ENCODE measurements around the gene ASPSCR1. TPM values are rescaled to one million over a fixed set of nuclear protein-coding genes. Genes with fewer than 3 reads are reported as not detected.

Gene ASPSCR1
- total RNA-seq, 1 experiment from 2014 or later = 60.4 TPM

DNA sequence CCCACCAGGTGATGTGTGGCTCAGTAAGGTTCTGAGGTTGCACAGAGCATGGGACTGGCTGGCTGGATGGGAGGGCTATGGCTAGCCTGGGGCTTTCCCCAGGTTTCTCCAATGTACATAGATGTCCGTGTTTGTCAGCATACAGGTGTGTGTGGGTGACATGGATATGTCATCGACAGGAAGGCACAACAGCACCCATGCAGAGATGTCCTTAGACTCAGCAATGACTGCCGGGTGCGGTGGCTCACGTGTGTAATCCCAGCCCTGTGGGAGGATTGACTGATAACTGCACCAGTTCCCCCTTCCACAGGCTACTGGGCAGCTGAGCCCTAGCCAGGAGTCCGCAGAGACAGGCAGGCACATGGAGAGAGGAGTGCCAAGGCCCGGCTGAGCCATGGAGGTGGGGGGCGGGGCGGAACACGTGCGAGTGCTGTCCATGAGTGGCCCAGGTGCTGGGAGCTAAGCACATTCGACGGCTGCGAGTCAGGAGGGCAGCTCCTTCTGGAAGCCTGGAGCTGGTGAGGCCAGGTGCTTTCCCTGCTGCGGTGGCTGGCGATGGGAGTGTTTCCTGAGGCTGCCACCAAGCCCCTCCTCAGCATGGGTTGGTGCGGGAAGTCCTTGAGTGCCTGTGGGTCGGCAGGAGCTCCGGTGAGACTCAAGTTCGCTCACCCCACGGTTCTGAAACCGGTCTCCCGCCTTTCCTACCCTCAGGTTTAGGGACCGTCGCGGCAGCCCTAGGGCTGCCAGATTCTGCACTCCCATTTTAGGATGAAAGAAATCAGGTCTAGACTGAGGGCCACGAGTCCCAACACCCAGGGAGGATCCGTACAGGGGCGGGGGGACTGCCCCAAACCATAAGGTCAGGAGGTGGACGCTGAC is 858 bp upstream of the ASPSCR1 start (continued):
- TF ChIP-seq, protein P1, sequence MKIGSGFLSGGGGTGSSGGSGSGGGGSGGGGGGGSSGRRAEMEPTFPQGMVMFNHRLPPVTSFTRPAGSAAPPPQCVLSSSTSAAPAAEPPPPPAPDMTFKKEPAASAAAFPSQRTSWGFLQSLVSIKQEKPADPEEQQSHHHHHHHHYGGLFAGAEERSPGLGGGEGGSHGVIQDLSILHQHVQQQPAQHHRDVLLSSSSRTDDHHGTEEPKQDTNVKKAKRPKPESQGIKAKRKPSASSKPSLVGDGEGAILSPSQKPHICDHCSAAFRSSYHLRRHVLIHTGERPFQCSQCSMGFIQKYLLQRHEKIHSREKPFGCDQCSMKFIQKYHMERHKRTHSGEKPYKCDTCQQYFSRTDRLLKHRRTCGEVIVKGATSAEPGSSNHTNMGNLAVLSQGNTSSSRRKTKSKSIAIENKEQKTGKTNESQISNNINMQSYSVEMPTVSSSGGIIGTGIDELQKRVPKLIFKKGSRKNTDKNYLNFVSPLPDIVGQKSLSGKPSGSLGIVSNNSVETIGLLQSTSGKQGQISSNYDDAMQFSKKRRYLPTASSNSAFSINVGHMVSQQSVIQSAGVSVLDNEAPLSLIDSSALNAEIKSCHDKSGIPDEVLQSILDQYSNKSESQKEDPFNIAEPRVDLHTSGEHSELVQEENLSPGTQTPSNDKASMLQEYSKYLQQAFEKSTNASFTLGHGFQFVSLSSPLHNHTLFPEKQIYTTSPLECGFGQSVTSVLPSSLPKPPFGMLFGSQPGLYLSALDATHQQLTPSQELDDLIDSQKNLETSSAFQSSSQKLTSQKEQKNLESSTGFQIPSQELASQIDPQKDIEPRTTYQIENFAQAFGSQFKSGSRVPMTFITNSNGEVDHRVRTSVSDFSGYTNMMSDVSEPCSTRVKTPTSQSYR (CRISPR knock-in tag; IDR thresholded peaks at IDR 0.05) = 0 out of 2 replicates have a peak, but pooled peaks have one; percentile 71
- TF ChIP-seq TEAD4 (CRISPR knock-in tag; IDR thresholded peaks at IDR 0.05) (no peak), ZNF263 (CRISPR knock-in tag; IDR thresholded peaks at IDR 0.05; ENCODE audit: low read depth) (no peak), ZNF232 (CRISPR knock-in tag; IDR thresholded peaks at IDR 0.05) (peak; percentile 90; the same call in 1 of the 2 replicates), TEAD1 (CRISPR knock-in tag; IDR thresholded peaks at IDR 0.05) (peak; percentile 47), ATF3 (CRISPR knock-in tag; conservative IDR thresholded peaks at IDR 0.05) (no peak), CREB1 (CRISPR knock-in tag; IDR thresholded peaks at IDR 0.05) (0 out of 2 replicates have a peak, but pooled peaks have one; percentile 54)
- TF ChIP-seq, protein P2, sequence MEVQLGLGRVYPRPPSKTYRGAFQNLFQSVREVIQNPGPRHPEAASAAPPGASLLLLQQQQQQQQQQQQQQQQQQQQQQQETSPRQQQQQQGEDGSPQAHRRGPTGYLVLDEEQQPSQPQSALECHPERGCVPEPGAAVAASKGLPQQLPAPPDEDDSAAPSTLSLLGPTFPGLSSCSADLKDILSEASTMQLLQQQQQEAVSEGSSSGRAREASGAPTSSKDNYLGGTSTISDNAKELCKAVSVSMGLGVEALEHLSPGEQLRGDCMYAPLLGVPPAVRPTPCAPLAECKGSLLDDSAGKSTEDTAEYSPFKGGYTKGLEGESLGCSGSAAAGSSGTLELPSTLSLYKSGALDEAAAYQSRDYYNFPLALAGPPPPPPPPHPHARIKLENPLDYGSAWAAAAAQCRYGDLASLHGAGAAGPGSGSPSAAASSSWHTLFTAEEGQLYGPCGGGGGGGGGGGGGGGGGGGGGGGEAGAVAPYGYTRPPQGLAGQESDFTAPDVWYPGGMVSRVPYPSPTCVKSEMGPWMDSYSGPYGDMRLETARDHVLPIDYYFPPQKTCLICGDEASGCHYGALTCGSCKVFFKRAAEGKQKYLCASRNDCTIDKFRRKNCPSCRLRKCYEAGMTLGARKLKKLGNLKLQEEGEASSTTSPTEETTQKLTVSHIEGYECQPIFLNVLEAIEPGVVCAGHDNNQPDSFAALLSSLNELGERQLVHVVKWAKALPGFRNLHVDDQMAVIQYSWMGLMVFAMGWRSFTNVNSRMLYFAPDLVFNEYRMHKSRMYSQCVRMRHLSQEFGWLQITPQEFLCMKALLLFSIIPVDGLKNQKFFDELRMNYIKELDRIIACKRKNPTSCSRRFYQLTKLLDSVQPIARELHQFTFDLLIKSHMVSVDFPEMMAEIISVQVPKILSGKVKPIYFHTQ (CRISPR knock-in tag; IDR thresholded peaks at IDR 0.05) = no peak
- TF ChIP-seq, protein P3, sequence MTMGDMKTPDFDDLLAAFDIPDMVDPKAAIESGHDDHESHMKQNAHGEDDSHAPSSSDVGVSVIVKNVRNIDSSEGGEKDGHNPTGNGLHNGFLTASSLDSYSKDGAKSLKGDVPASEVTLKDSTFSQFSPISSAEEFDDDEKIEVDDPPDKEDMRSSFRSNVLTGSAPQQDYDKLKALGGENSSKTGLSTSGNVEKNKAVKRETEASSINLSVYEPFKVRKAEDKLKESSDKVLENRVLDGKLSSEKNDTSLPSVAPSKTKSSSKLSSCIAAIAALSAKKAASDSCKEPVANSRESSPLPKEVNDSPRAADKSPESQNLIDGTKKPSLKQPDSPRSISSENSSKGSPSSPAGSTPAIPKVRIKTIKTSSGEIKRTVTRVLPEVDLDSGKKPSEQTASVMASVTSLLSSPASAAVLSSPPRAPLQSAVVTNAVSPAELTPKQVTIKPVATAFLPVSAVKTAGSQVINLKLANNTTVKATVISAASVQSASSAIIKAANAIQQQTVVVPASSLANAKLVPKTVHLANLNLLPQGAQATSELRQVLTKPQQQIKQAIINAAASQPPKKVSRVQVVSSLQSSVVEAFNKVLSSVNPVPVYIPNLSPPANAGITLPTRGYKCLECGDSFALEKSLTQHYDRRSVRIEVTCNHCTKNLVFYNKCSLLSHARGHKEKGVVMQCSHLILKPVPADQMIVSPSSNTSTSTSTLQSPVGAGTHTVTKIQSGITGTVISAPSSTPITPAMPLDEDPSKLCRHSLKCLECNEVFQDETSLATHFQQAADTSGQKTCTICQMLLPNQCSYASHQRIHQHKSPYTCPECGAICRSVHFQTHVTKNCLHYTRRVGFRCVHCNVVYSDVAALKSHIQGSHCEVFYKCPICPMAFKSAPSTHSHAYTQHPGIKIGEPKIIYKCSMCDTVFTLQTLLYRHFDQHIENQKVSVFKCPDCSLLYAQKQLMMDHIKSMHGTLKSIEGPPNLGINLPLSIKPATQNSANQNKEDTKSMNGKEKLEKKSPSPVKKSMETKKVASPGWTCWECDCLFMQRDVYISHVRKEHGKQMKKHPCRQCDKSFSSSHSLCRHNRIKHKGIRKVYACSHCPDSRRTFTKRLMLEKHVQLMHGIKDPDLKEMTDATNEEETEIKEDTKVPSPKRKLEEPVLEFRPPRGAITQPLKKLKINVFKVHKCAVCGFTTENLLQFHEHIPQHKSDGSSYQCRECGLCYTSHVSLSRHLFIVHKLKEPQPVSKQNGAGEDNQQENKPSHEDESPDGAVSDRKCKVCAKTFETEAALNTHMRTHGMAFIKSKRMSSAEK (CRISPR knock-in tag; IDR thresholded peaks at IDR 0.05; ENCODE audit: borderline replicate concordance) = no peak

DNA sequence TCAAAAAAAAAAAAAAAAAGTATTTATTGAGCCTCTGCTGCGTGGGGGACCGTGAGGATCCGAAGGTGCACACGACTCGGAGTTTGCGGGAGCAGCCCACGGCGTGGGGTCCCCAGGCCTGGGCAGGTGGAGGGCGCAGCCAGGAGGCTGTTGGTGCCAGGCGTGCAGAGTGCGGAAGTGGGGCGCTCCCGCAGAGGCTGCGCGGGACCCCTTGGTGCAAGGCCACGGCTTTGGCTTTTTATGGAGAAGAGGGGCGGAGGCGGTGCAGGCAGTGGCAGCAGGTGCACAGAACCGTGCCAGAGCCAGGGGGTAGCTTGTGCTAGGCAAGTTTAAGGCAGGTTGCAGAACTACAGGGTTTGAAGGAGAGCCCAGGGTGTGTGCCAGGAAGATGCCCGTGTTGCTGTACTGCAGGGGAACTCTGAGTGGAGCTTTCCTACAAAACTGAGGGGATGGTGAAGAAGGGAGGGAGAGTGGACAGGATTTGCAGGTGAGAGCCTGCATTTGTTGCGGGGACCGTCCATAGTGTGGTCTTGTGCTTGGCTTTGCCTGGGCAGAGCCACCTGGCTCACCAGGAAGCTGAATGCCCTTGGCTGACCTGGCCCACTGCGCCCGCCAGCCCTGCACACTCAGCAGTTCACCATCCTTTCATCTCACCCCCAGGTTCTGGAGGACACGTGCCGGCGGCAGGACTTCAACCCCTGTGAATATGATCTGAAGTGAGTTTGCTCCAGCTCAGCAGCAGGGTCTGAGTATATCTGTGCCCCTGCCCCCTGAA is 1.3 kb downstream of the ASPSCR1 start:
- Mint-ChIP-seq H3K27ac (no peak overlapping the region; the same call in 1 of the 2 replicates), H3K27me3 (ENCODE audit: low read depth) (peaks cover 32% of the 10 kb centered on the region), H3K4me1 (peaks cover 6% of the 10 kb centered on the region; the same call in 1 of the 2 replicates), H3K4me3 (peak overlapping the region; percentile 75), H3K9me3 (peaks cover 9% of the 10 kb centered on the region), H3K36me3 (peaks cover 9% of the 10 kb centered on the region)
- DNase-seq (ENCODE audit: low spot score) (no peak), ATAC-seq (no peak)
- peak; percentile 31; the same call in 1 of the 2 replicates for TF ChIP-seq FOXP1 (CRISPR knock-in tag; IDR thresholded peaks at IDR 0.05; ENCODE audit: borderline replicate concordance)
- no peak for TF ChIP-seq HMGA2 (CRISPR knock-in tag; IDR thresholded peaks at IDR 0.05)
- ChIA-PET POLR2A (interaction anchor here (0.9 kb wide), 1 partner anchor 68 kb away, joined by 3 read pairs; the partner anchor contains the start of gene PCYT2), CTCF (interaction anchor here (1.1 to 1.8 kb wide), 3 partner anchors 17 to 41 kb away, joined by 3 to 5 read pairs (median 3); no protein-coding TSS in a partner anchor)
